Stomach (tissue), 9 donors: ENCODE measurements around the gene ANAPC2. TPM values are rescaled to one million over a fixed set of nuclear protein-coding genes. Genes with fewer than 3 reads are reported as not detected.

Source experiments
- DNase-seq, 2 donors: peaks; one replicate each; pipeline versions ENCODE4 v3.0.0 to v3.0.0-alpha.2; 2013 to 2019
- H3K27ac ChIP-seq, 5 donors: fragments of 200-600 bp in 4 of 5; sonication (generic) in 4 of 5; one replicate each; pipeline ENCODE4 v1.5.1; 2013 to 2019; ENCODE audit warnings: mild to moderate bottlenecking in 1 of 5, moderate library complexity in 1 of 5
- H3K27me3 ChIP-seq, 3 donors: fragments of 200-600 bp; sonication (generic); one replicate each; pipeline ENCODE4 v1.5.1; 2017 to 2019; ENCODE audit warnings: mixed run types in 1 of 3
- H3K36me3 ChIP-seq, 4 donors: fragments of 200-600 bp; sonication (generic); 1 replicate in 3 of 4; 2 replicates in 1 of 4; pipeline ENCODE4 v1.5.1; 2016 to 2019
- H3K4me1 ChIP-seq, 4 donors: fragments of 200-600 bp; sonication (generic); one replicate each; pipeline ENCODE4 v1.5.1; 2016 to 2019
- H3K4me3 ChIP-seq, 4 donors: fragments of 200-600 bp; sonication (generic) in 3 of 4; one replicate each; pipeline ENCODE4 v1.5.1; 2016 to 2019; ENCODE audit warnings: mild to moderate bottlenecking in 1 of 4
- H3K9me3 ChIP-seq, 4 donors: fragments of 200-600 bp; sonication (generic); one replicate each; pipeline ENCODE4 v1.5.1; 2016 to 2019
- EP300 ChIP-seq: sonication (generic); formaldehyde crosslinking; IDR thresholded peaks from one replicate; pipeline ENCODE4 v1.6.1; 2017; ENCODE audit warnings: antibody characterized with exemption
- POLR2A ChIP-seq, 4 donors: fragments of 450-650 bp; IDR thresholded peaks; one replicate each; pipeline ENCODE4 v1.6.1; 2016; ENCODE audit warnings: antibody characterized with exemption in 4 of 4, control low read depth in 2 of 4, mild to moderate bottlenecking in 1 of 4, moderate library complexity in 1 of 4
- POLR2AphosphoS5 ChIP-seq, 3 donors: sonication (generic); formaldehyde crosslinking; IDR thresholded peaks; one replicate each; pipeline ENCODE4 v1.6.1; 2016; ENCODE audit warnings: antibody characterized with exemption in 3 of 3
- WGBS, 5 donors: extraction: QIAGEN DNeasy Blood & Tissue Kit in 3 of 5; methylation state at CpG; one replicate each; pipeline versions ENCODE4 v1.1.5 to v1.1.7; 2013 to 2018; 5-methylcytosine and 5-hydroxymethylcytosine counted together
- intact Hi-C: fragments of 100-400 bp; cut with DNase I; formaldehyde crosslinking; loops from one replicate; pipeline ENCODE4 v1.15.1; 2023; ENCODE audit warnings: low total_unique reads
- polyA plus RNA-seq, 3 donors: library from polyadenylated mRNA; stranded (reverse); fragments of 200-250 nt; gene quantifications; one replicate each; pipeline ENCODE4 v1.2.3, GENCODE V29; 2013
- total RNA-seq, 5 donors: library from RNA; depleted of rRNA; stranded (reverse); fragments of >200 nt; gene quantifications; one replicate each; pipeline versions ENCODE4 v1.1.0 to v1.2.3, GENCODE V29; 2014 to 2016
- TF ChIP-seq, protein P1 (sequence below), 7 experiments: fragments of 450-650 bp in 4 of 7; fragments of 200-600 bp in 3 of 7; sonication (generic) in 3 of 7; IDR thresholded peaks; one replicate each; pipeline ENCODE4 v1.5.1; 2016 to 2019; ENCODE audit warnings: antibody characterized with exemption in 7 of 7, control low read depth in 2 of 7, mild to moderate bottlenecking in 1 of 7
- donor health status: healthy with polysubstance abuse.
- donor health status: Bipolar disorder and iron deficiency.
- donor health status: healthy.

Gene ANAPC2
- total and polyA plus RNA-seq, 8 donors = 26.1 to 147 (median 41.8) TPM

- WGBS, 5 donors = 32 to 47% (median 37%) methylated on average over 15 to 26 of the region's 26 CpGs
- H3K4me1 ChIP-seq = peaks cover 32 to 50% (median 44%) of the 10 kb centered on the region in 4 donors
- H3K4me3 ChIP-seq = peak overlapping the region; percentile 28 to 47 (median 28)
- no peaks in the 10 kb centered on the region for H3K9me3 ChIP-seq
- intact Hi-C loops = no loop called here
- H3K27ac ChIP-seq = no peak overlapping the region
- DNase-seq = no peak
- H3K36me3 ChIP-seq = no peaks in the 10 kb centered on the region
- H3K27me3 ChIP-seq = peaks cover 45 to 100% (median 100%) of the 10 kb centered on the region in 3 donors
- TF ChIP-seq EP300 (no peak), POLR2A (IDR thresholded peaks at IDR 0.05) (no peak)
Observed at GRCh38 chr9:137163365-137163715, 25.0 kb downstream of the ANAPC2 start.

DNA sequence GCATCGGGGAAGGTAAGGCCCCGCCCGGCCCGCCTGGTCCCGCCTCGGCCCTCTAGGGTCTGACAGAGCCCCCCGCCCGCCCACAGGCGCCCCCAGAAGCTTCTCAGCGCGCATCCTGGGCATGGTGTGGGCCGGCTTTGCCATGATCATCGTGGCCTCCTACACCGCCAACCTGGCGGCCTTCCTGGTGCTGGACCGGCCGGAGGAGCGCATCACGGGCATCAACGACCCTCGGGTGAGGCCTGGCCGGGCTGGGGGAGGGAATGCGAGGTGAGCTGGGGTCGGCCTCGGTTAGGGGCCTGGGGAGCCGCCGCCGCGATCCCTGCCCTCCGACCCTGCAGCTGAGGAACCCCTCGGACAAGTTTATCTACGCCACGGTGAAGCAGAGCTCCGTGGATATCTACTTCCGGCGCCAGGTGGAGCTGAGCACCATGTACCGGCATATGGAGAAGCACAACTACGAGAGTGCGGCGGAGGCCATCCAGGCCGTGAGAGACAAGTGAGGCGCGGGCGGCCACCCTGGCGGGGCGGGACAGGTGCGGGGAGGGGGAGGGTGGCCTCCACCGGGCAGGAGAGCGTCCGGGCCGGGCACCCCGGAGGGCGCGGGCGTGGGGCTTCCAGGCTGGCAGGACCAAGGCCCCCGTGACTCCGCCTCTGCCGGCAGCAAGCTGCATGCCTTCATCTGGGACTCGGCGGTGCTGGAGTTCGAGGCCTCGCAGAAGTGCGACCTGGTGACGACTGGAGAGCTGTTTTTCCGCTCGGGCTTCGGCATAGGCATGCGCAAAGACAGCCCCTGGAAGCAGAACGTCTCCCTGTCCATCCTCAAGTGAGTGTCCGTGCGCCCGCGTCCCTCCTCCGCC, 25.6 kb downstream of the ANAPC2 start:
- peaks cover 26 to 44% (median 38%) of the 10 kb centered on the region in 4 donors for H3K4me1 ChIP-seq
- no peaks in the 10 kb centered on the region for H3K9me3 ChIP-seq
- no peaks in the 10 kb centered on the region for H3K36me3 ChIP-seq
- H3K27ac ChIP-seq = no peak overlapping the region
- intact Hi-C loops = no loop called here
- peak overlapping the region; percentile 28 to 47 (median 28) for H3K4me3 ChIP-seq
- TF ChIP-seq, protein P1, sequence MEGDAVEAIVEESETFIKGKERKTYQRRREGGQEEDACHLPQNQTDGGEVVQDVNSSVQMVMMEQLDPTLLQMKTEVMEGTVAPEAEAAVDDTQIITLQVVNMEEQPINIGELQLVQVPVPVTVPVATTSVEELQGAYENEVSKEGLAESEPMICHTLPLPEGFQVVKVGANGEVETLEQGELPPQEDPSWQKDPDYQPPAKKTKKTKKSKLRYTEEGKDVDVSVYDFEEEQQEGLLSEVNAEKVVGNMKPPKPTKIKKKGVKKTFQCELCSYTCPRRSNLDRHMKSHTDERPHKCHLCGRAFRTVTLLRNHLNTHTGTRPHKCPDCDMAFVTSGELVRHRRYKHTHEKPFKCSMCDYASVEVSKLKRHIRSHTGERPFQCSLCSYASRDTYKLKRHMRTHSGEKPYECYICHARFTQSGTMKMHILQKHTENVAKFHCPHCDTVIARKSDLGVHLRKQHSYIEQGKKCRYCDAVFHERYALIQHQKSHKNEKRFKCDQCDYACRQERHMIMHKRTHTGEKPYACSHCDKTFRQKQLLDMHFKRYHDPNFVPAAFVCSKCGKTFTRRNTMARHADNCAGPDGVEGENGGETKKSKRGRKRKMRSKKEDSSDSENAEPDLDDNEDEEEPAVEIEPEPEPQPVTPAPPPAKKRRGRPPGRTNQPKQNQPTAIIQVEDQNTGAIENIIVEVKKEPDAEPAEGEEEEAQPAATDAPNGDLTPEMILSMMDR (IDR thresholded peaks at IDR 0.05) = peak in 3 of 7 experiments; percentile 6 to 40 (median 9)
- TF ChIP-seq EP300 = no peak
- peak; percentile 71 to 73 for DNase-seq
- WGBS, 5 donors = 6 to 11% (median 7%) methylated on average over 32 to 74 of the region's 74 CpGs
- peaks cover 43 to 100% (median 100%) of the 10 kb centered on the region in 3 donors for H3K27me3 ChIP-seq

DNA sequence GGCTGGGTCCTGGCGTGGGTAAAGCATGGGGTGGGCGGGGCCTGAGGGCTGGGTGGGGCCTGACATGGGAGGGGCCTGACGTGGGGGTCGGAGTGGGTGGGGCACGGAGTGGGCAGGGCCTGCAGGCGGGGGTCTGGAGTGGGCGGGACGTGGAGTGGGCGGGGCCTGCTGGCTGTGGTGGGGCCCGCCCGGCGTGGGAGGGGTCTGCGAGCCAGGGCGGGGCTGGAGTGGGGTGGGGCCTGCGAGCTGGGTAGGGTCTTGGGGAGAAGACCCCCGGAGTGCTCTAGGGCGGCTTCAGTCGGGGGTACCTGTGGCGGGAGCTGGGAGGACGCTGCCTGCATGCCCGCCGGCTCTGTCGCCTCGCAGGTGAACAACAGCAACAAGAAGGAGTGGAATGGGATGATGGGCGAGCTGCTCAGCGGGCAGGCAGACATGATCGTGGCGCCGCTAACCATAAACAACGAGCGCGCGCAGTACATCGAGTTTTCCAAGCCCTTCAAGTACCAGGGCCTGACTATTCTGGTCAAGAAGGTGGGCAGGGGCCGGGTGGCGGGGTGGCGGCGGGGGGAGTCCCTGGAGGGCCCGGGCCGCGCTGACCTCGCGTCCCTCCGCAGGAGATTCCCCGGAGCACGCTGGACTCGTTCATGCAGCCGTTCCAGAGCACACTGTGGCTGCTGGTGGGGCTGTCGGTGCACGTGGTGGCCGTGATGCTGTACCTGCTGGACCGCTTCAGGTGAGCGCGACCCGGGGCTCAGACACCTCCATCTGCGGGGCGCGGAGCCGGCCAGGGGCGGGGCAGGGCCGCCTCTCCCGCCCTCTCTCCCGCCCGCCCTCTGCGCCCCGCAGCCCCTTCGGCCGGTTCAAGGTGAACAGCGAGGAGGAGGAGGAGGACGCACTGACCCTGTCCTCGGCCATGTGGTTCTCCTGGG, 26.5 kb downstream of the ANAPC2 start:
- Histone ChIP-seq H3K4me1 (peaks cover 19 to 41% (median 32%) of the 10 kb centered on the region in 4 donors), H3K36me3 (no peaks in the 10 kb centered on the region), H3K4me3 (peak overlapping the region in 1 of 4 donors; percentile 47), H3K27ac (no peak overlapping the region), H3K27me3 (peaks cover 34 to 100% (median 100%) of the 10 kb centered on the region in 3 donors), H3K9me3 (no peaks in the 10 kb centered on the region)
- DNase-seq = no peak
- TF ChIP-seq POLR2AphosphoS5 (IDR thresholded peaks at IDR 0.05) (no peak), EP300 (no peak), POLR2A (IDR thresholded peaks at IDR 0.05) (no peak)
- TF ChIP-seq, protein P1 (IDR thresholded peaks at IDR 0.05) = no peak
- 5 to 7% (median 5%) methylated on average over 45 to 68 of the region's 71 CpGs for WGBS, 5 donors
- intact Hi-C loops = no loop called here

GRCh38 chr9:137160716-137161557, 27.4 kb downstream of the ANAPC2 start:
- H3K4me3 ChIP-seq = no peak overlapping the region
- 27 to 49% (median 31%) methylated on average over 17 to 56 of the region's 56 CpGs for WGBS, 5 donors
- H3K4me1 ChIP-seq = peaks cover 24 to 46% (median 37%) of the 10 kb centered on the region in 4 donors
- H3K36me3 ChIP-seq = no peaks in the 10 kb centered on the region
- H3K9me3 ChIP-seq = no peaks in the 10 kb centered on the region
- H3K27me3 ChIP-seq = peaks cover 39 to 100% (median 100%) of the 10 kb centered on the region in 3 donors
- DNase-seq = no peak
- intact Hi-C loops = no loop called here
- no peak for TF ChIP-seq POLR2AphosphoS5 (IDR thresholded peaks at IDR 0.05)
- TF ChIP-seq POLR2A (IDR thresholded peaks at IDR 0.05) = no peak
- TF ChIP-seq, protein P1 (IDR thresholded peaks at IDR 0.05) = no peak
- no peak for TF ChIP-seq EP300
- no peak overlapping the region for H3K27ac ChIP-seq
